Measurements from ENCODE around the gene PRPF39. TPM values are rescaled to one million over a fixed set of nuclear protein-coding genes. Genes with fewer than 3 reads are reported as not detected.

Gene PRPF39
- polyA plus RNA-seq, 3 donors = 3.3 to 26.1 (median 5.4) TPM

- no peak overlapping the region for H3K9ac ChIP-seq (ENCODE audit: insufficient read depth, low read length, poor library complexity, severe bottlenecking)
- H3K4me2 ChIP-seq (replicated peaks; ENCODE audit: extremely low read depth, low read length, poor library complexity, severe bottlenecking) = no peak overlapping the region
- H3K4me3 ChIP-seq (replicated peaks in 1 of 3; ENCODE audit: low read depth in 2 of 3, low read length in 3 of 3) = no peak overlapping the region
- intact Hi-C loops (cut with micrococcal nuclease) = no loop called here
- DNase-seq = no peak
- H3K36me3 Mint-ChIP-seq = peaks cover 55 to 83% of the 10 kb centered on the region in 2 donors
- H3K4me1 Mint-ChIP-seq = no peaks in the 10 kb centered on the region
- no peaks in the 10 kb centered on the region for H3K79me2 ChIP-seq (ENCODE audit: insufficient read depth, low read length)
- H3K4me1 ChIP-seq (ENCODE audit: control insufficient read depth in 1 of 2, insufficient read depth in 2 of 2, low read length in 2 of 2) = no peaks in the 10 kb centered on the region
- H3K9me3 Mint-ChIP-seq = no peaks in the 10 kb centered on the region
- H3K27me3 Mint-ChIP-seq (ENCODE audit: low read depth in 3 of 3) = no peaks in the 10 kb centered on the region
- no peak overlapping the region for H2AFZ ChIP-seq (ENCODE audit: insufficient read depth, low read depth, low read length, poor library complexity, severe bottlenecking)
- H3K27me3 ChIP-seq (ENCODE audit: control insufficient read depth in 2 of 2, insufficient read depth in 2 of 2, low read length in 2 of 2) = no peaks in the 10 kb centered on the region
- no peaks in the 10 kb centered on the region for H3K9me3 ChIP-seq (replicated peaks in 1 of 2; ENCODE audit: control insufficient read depth in 1 of 2, insufficient read depth in 1 of 2, low read length in 2 of 2)
- H3K27ac ChIP-seq (ENCODE audit: low read depth in 1 of 2, low read length in 2 of 2) = no peak overlapping the region
- WGBS (ENCODE audit: insufficient coverage) = 98% methylated on average over 4 of the region's 6 CpGs
- H3K27ac Mint-ChIP-seq = no peak overlapping the region
- no peak for TF ChIP-seq CTCF (IDR thresholded peaks at IDR 0.05)
- no peak overlapping the region for H3K4me3 Mint-ChIP-seq
- peaks cover 75 to 99% of the 10 kb centered on the region in 2 donors for H3K36me3 ChIP-seq (replicated peaks in 1 of 2; ENCODE audit: control insufficient read depth in 1 of 2, insufficient read depth in 2 of 2, low read length in 2 of 2)
- H4K20me1 ChIP-seq (ENCODE audit: insufficient read depth, low read length) = no peaks in the 10 kb centered on the region
These were observed 34.7 kb downstream of the PRPF39 start for GRCh38 chr14:45118594-45118993.

GRCh38 chr14:45120096-45120495 lies 36.2 kb downstream of the PRPF39 start:
- no peak for TF ChIP-seq CTCF (IDR thresholded peaks at IDR 0.05)
- no peak overlapping the region for H3K4me2 ChIP-seq (replicated peaks; ENCODE audit: extremely low read depth, low read length, poor library complexity, severe bottlenecking)
- H3K36me3 ChIP-seq (replicated peaks in 1 of 2; ENCODE audit: control insufficient read depth in 1 of 2, insufficient read depth in 2 of 2, low read length in 2 of 2) = peaks cover 66 to 96% of the 10 kb centered on the region in 2 donors
- no peaks in the 10 kb centered on the region for H4K20me1 ChIP-seq (ENCODE audit: insufficient read depth, low read length)
- Mint-ChIP-seq H3K9me3 (peaks cover 0 to 2% (median 0%) of the 10 kb centered on the region in 7 donors), H3K27ac (no peak overlapping the region), H3K27me3 (ENCODE audit: low read depth in 3 of 3) (no peaks in the 10 kb centered on the region), H3K4me1 (no peaks in the 10 kb centered on the region), H3K36me3 (peaks cover 52 to 85% of the 10 kb centered on the region in 2 donors), H3K4me3 (no peak overlapping the region)
- no peaks in the 10 kb centered on the region for H3K4me1 ChIP-seq (ENCODE audit: control insufficient read depth in 1 of 2, insufficient read depth in 2 of 2, low read length in 2 of 2)
- H3K4me3 ChIP-seq (replicated peaks in 1 of 3; ENCODE audit: low read depth in 2 of 3, low read length in 3 of 3) = no peak overlapping the region
- no peak for DNase-seq
- H3K9ac ChIP-seq (ENCODE audit: insufficient read depth, low read length, poor library complexity, severe bottlenecking) = no peak overlapping the region
- H2AFZ ChIP-seq (ENCODE audit: insufficient read depth, low read depth, low read length, poor library complexity, severe bottlenecking) = no peak overlapping the region
- H3K27ac ChIP-seq (ENCODE audit: low read depth in 1 of 2, low read length in 2 of 2) = peak overlapping the region in 1 of 2 donors; percentile 2
- no CpG with 5 or more reads among the region's 1 CpG for WGBS (ENCODE audit: insufficient coverage)
- H3K9me3 ChIP-seq (replicated peaks in 1 of 2; ENCODE audit: control insufficient read depth in 1 of 2, insufficient read depth in 1 of 2, low read length in 2 of 2) = no peaks in the 10 kb centered on the region
- no peaks in the 10 kb centered on the region for H3K27me3 ChIP-seq (ENCODE audit: control insufficient read depth in 2 of 2, insufficient read depth in 2 of 2, low read length in 2 of 2)
- intact Hi-C loops (cut with micrococcal nuclease) = no loop called here
- H3K79me2 ChIP-seq (ENCODE audit: insufficient read depth, low read length) = no peaks in the 10 kb centered on the region

Measured in CD14-positive monocyte (primary cell).